Neural cell (in vitro differentiated cells): ENCODE results near the gene CACNA1B. TPM values are rescaled to one million over a fixed set of nuclear protein-coding genes. Genes with fewer than 3 reads are reported as not detected.

Experiments
- H2AFZ ChIP-seq: fragments of 200-600, 300-800 bp; sonication (generic), shearing (Covaris generic); 2 replicates; pipeline ENCODE4 v1.6.0; 2014; ENCODE audit warnings: low read depth, mild to moderate bottlenecking, antibody characterized with exemption, low read length, moderate library complexity
- H3F3A ChIP-seq: fragments of 200-600 bp; shearing (Covaris generic); 2 replicates; pipeline ENCODE4 v1.6.1; 2016; ENCODE audit warnings: mild to moderate bottlenecking, moderate library complexity, mixed read lengths, antibody characterized with exemption, low read length; ENCODE audit not compliant: insufficient read depth, poor library complexity, severe bottlenecking
- H3K27ac ChIP-seq: fragments of 200-600, 300-800 bp; sonication (generic), shearing (Covaris generic); 2 replicates; pipeline ENCODE4 v1.5.1; 2014; ENCODE audit warnings: mild to moderate bottlenecking, low read length, moderate library complexity
- H3K27me3 ChIP-seq: fragments of 300-800, 200-600 bp; sonication (generic), shearing (Covaris generic); 2 replicates; pipeline ENCODE4 v1.6.0; 2014; ENCODE audit warnings: mild to moderate bottlenecking, low read depth, low read length, moderate library complexity; ENCODE audit not compliant: insufficient read depth
- H3K36me3 ChIP-seq: fragments of 300-800, 200-600 bp; sonication (generic), shearing (Covaris generic); 2 replicates; pipeline ENCODE4 v1.5.1; 2014; ENCODE audit warnings: mild to moderate bottlenecking, antibody characterized with exemption, low read length, moderate library complexity; ENCODE audit not compliant: insufficient read depth
- H3K4me2 ChIP-seq: fragments of 300-800, 200-600 bp; sonication (generic), shearing (Covaris generic); 2 replicates; pipeline ENCODE4 v1.6.0; 2014; ENCODE audit warnings: mild to moderate bottlenecking, low read length
- H3K4me3 ChIP-seq: fragments of 300-800, 200-600 bp; sonication (generic), shearing (Covaris generic); 2 replicates; pipeline ENCODE4 v1.5.1; 2014; ENCODE audit warnings: mild to moderate bottlenecking, low read length, moderate library complexity
- H3K79me2 ChIP-seq: fragments of 200-600 bp; shearing (Covaris generic); replicated peaks from 2 replicates; pipeline ENCODE4 v1.6.0; 2014; ENCODE audit warnings: mild to moderate bottlenecking, low read length, moderate library complexity; ENCODE audit not compliant: insufficient read depth
- H3K9ac ChIP-seq: fragments of 300-800, 200-600 bp; sonication (generic), shearing (Covaris generic); 2 replicates; pipeline ENCODE4 v1.6.1; 2016; ENCODE audit warnings: mild to moderate bottlenecking, low read length, mixed read lengths
- H3K9me2 ChIP-seq: fragments of 200-600 bp; shearing (Covaris generic); 2 replicates; pipeline ENCODE4 v1.6.1; 2016; ENCODE audit warnings: mild to moderate bottlenecking, low read length, mixed read lengths; ENCODE audit not compliant: insufficient read depth
- H3K9me3 ChIP-seq: fragments of 200-600, 300-800 bp; sonication (generic), shearing (Covaris generic); 2 replicates; pipeline ENCODE4 v1.6.1; 2016; ENCODE audit warnings: mild to moderate bottlenecking, mixed run types, low read length, moderate library complexity, mixed read lengths
- H4K20me1 ChIP-seq: fragments of 200-600 bp; shearing (Covaris generic); 2 replicates; pipeline ENCODE4 v1.6.1; 2016; ENCODE audit warnings: mild to moderate bottlenecking, mixed run types; ENCODE audit not compliant: insufficient read depth
- CTCF ChIP-seq: fragments of 450-650 bp; IDR thresholded peaks from 2 replicates; pipeline ENCODE4 v1.5.1; 2014; ENCODE audit warnings: antibody characterized with exemption, mild to moderate bottlenecking, moderate library complexity; ENCODE audit not compliant: poor library complexity, severe bottlenecking
- EP300 ChIP-seq: fragments of 450-650 bp; conservative IDR thresholded peaks from 2 replicates; pipeline ENCODE4 v1.6.1; 2014; ENCODE audit warnings: antibody characterized with exemption, mild to moderate bottlenecking, moderate library complexity; ENCODE audit not compliant: poor library complexity, severe bottlenecking
- EZH2 ChIP-seq: fragments of 200-600, 300-800 bp; shearing (Covaris generic), sonication (generic); IDR thresholded peaks from 2 replicates; pipeline ENCODE4 v1.6.1; 2014; ENCODE audit warnings: antibody characterized with exemption, low read length, borderline replicate concordance, mild to moderate bottlenecking; ENCODE audit not compliant: insufficient read depth, poor library complexity, severe bottlenecking
- MXI1 ChIP-seq: fragments of 450-650 bp; conservative IDR thresholded peaks from 2 replicates; pipeline ENCODE4 v1.6.1; 2014; ENCODE audit warnings: antibody characterized with exemption, mild to moderate bottlenecking; ENCODE audit not compliant: poor library complexity, severe bottlenecking
- POLR2AphosphoS5 ChIP-seq: IDR thresholded peaks from 2 replicates; pipeline ENCODE4 v1.6.1; 2012
- RAD21 ChIP-seq: fragments of 450-650 bp; conservative IDR thresholded peaks from 2 replicates; pipeline ENCODE4 v1.6.1; 2014; ENCODE audit warnings: antibody characterized with exemption, mild to moderate bottlenecking, moderate library complexity
- REST ChIP-seq: IDR thresholded peaks from 2 replicates; pipeline ENCODE4 v1.6.1; 2012; ENCODE audit warnings: borderline replicate concordance
- SMC3 ChIP-seq: fragments of 450-650 bp; conservative IDR thresholded peaks from 2 replicates; pipeline ENCODE4 v1.6.1; 2014; ENCODE audit warnings: antibody characterized with exemption, mild to moderate bottlenecking, moderate library complexity; ENCODE audit not compliant: poor library complexity
- TAF1 ChIP-seq: IDR thresholded peaks from 2 replicates; pipeline ENCODE4 v1.6.1; 2012; ENCODE audit warnings: low read depth
- polyA plus RNA-seq: library from polyadenylated mRNA; depleted of rRNA; stranded (reverse); fragments of >200 nt; gene quantifications from 2 replicates; pipeline ENCODE4 v1.2.3, GENCODE V29; 2014

CACNA1B gene
- polyA plus RNA-seq, 1 donor from 2014 or later, result 5.8 TPM

DNA sequence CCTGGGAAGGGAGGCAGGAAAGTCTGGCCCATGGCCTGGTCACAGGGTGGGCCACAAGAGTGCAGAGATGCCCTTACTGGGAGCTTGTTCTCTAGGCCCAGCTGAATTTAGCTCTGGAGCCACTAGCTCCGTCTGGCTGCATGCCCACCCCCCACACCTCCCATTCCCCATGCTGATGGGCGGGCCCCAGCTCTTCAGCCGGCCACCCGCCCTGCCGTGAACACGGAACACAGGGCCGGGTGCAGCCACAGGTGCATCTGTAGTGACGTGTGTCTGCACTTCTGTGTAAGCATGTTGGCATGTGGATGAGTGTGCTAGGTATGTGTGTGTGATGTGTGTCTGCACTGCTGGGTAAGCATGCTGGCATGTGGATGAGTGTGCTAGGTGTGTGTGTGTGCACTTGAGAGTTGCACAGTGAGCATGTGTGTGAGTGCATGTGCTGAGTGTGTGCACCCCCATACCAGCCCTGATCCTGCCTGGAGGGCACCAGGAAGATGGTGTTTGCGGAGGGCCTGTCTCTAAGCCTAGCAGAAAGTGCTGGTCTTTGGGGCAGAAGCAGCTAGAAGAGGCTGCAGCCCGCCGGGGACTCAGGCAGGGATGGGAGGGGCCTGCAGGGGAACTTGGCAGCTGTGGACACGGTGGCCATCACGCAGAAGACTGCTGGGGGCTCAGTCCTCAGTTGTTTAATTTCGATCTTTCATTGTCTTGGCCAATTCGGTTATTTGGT is 136.4 kb downstream of the CACNA1B start:
- Histone ChIP-seq H3K9ac (no peak overlapping the region), H3K9me2 (no peaks in the 10 kb centered on the region), H4K20me1 (no peaks in the 10 kb centered on the region), H3F3A (no peaks in the 10 kb centered on the region), H3K4me2 (no peak overlapping the region), H3K36me3 (no peaks in the 10 kb centered on the region), H3K27ac (no peak overlapping the region), H3K9me3 (no peaks in the 10 kb centered on the region), H3K4me3 (no peak overlapping the region), H3K79me2 (no peaks in the 10 kb centered on the region), H3K27me3 (no peaks in the 10 kb centered on the region), H2AFZ (no peak overlapping the region)
- TF ChIP-seq TAF1, result no peak
- no peak for TF ChIP-seq SMC3
- TF ChIP-seq EP300, result no peak
- TF ChIP-seq CTCF, result no peak
- no peak for TF ChIP-seq REST
- no peak for TF ChIP-seq MXI1
- no peak for TF ChIP-seq RAD21
- no peak for TF ChIP-seq EZH2
- no peak for TF ChIP-seq POLR2AphosphoS5

- TF ChIP-seq EP300, result no peak
- TF ChIP-seq REST, result no peak
- no peak for TF ChIP-seq POLR2AphosphoS5
- no peak for TF ChIP-seq CTCF
- no peak for TF ChIP-seq MXI1
- no peak for TF ChIP-seq TAF1
- TF ChIP-seq RAD21, result no peak
- TF ChIP-seq SMC3, result no peak
- TF ChIP-seq EZH2, result no peak
- H3K9ac ChIP-seq, result no peak overlapping the region
- H3K4me2 ChIP-seq, result no peak overlapping the region
- no peak overlapping the region for H3K4me3 ChIP-seq
- H3K27me3 ChIP-seq, result no peaks in the 10 kb centered on the region
- no peaks in the 10 kb centered on the region for H3K9me3 ChIP-seq
- no peaks in the 10 kb centered on the region for H3F3A ChIP-seq
- H3K27ac ChIP-seq, result no peak overlapping the region
- no peak overlapping the region for H2AFZ ChIP-seq
- no peaks in the 10 kb centered on the region for H4K20me1 ChIP-seq
- H3K36me3 ChIP-seq, result no peaks in the 10 kb centered on the region
- H3K9me2 ChIP-seq, result no peaks in the 10 kb centered on the region
- H3K79me2 ChIP-seq, result no peaks in the 10 kb centered on the region
Measured at GRCh38 chr9:138014563-138014945, 137.0 kb downstream of the CACNA1B start.
